MM.1S (cell line): ENCODE data around the gene CLEC4F.

Experiments used
- CTCF ChIP-seq: fragments of 300-600 bp; sonication (generic); IDR thresholded peaks from 2 replicates; pipeline ENCODE4 v1.5.1; 2016; ENCODE audit warnings: antibody characterized with exemption, low read length, mixed read lengths
- EZH2 ChIP-seq: fragments of 300-600 bp; sonication (generic); optimal IDR thresholded peaks from 2 replicates; pipeline ENCODE3; 2017; ENCODE audit warnings: low read depth, mild to moderate bottlenecking, antibody characterized with exemption, low read length, mixed read lengths

DNA sequence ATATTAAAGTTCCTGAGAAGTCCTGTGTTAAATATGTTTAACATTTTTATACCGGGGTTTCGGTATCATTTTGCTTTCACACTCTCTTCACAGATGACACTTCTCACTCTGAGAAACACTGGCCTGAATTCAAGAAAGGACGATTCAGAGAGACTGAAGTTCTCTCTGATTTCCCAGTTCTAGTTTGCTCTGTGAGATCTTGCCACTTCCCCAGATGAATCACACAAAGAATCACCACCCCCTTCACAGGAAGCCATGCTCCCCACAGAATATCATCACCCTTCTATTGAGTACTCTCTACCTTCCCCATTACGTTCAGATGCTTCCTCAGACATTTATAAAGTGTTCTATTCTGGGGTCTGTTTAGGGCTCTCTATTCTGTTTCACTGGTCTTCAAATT lies 31.3 kb upstream of the CLEC4F start:
- TF ChIP-seq CTCF, result no peak
- TF ChIP-seq EZH2, result no peak
